Fibroblast of the aortic adventitia (primary cell): ENCODE results near the gene CYBC1. TPM values are rescaled to one million over a fixed set of nuclear protein-coding genes. Genes with fewer than 3 reads are reported as not detected.

Source experiments
- DNase-seq: peaks from one replicate; pipeline ENCODE4 v3.0.0-alpha.2; 2010; ENCODE audit warnings: low read depth
- H3K4me3 ChIP-seq: 2 replicates; pipeline ENCODE4 v1.5.1; 2011; ENCODE audit warnings: low read depth, mild to moderate bottlenecking, control low read depth, low read length, moderate library complexity
- total RNA-seq: library from RNA; depleted of rRNA; stranded (reverse); fragments of >200 nt; gene quantifications from 2 replicates; pipeline ENCODE4 v1.2.3, GENCODE V29; 2012; ENCODE audit warnings: low replicate concordance
- TF ChIP-seq, protein P1 (sequence below): IDR thresholded peaks from 2 replicates; pipeline ENCODE4 v1.5.1; 2011; ENCODE audit warnings: mild to moderate bottlenecking, low read length, control low read depth, inconsistent platforms; ENCODE audit not compliant: insufficient read depth

Gene CYBC1
- total RNA-seq, 1 donor: 46.4 TPM

GRCh38 chr17:82477934-82478333 is 27.4 kb upstream of the CYBC1 start:
- no peak overlapping the region for H3K4me3 ChIP-seq
- TF ChIP-seq, protein P1, sequence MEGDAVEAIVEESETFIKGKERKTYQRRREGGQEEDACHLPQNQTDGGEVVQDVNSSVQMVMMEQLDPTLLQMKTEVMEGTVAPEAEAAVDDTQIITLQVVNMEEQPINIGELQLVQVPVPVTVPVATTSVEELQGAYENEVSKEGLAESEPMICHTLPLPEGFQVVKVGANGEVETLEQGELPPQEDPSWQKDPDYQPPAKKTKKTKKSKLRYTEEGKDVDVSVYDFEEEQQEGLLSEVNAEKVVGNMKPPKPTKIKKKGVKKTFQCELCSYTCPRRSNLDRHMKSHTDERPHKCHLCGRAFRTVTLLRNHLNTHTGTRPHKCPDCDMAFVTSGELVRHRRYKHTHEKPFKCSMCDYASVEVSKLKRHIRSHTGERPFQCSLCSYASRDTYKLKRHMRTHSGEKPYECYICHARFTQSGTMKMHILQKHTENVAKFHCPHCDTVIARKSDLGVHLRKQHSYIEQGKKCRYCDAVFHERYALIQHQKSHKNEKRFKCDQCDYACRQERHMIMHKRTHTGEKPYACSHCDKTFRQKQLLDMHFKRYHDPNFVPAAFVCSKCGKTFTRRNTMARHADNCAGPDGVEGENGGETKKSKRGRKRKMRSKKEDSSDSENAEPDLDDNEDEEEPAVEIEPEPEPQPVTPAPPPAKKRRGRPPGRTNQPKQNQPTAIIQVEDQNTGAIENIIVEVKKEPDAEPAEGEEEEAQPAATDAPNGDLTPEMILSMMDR: no peak
- no peak for DNase-seq

DNA sequence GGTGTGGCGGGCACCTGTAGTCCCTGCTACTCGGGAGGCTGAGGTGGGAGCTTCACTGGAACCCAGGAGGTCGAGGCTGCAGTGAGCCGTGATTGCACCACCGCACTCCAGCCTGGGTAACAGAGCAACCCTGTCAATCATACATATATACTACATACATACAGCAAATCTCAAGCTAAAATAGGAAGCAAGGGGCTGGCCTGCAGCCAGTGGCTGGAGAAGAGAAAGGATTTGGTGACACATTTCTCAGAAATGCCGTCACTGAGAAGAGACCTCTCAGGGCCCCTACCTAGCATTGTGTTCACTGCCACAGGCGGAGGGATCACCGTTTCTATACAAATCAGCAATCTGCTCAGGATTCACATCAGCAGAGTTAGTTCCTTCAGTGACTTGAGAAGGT is 24.9 kb upstream of the CYBC1 start:
- TF ChIP-seq, protein P1: no peak
- no peak overlapping the region for H3K4me3 ChIP-seq
- no peak for DNase-seq

DNA sequence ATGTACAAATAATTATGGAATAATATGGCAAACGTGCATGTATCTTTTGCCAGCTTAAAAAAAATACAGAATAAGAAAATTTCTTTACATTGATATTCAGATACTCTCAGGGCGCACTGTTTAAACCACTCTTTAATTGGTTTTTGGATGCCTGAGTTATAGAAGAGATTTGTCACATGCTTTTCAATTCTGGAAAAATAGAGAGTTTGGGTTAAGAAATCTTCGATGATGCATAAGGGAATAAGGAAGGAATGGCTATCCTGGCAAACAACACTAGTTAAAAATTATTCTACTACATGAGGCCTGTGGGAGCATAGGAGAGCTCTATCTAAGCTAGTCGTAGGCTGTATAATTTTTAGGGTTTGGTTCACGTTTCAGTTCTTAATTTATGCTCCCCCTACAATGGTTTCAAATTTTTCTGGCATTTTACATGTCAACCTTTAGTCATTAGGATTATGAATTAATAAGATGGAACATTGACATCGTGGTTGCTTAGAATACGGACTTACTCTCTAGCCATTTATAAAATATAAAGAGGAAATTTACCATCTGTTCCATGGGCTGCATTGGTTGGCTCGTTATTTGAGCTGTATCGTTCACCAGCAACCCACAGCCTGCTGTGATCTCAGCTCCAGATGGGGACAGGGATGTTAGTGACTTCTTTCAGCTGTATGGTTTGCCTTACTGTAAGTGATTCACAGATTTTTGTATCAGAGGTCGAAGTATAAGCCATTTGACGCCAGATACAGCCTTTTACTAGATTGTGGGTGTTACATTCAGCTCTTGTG is 23.9 kb upstream of the CYBC1 start:
- no peak overlapping the region for H3K4me3 ChIP-seq
- TF ChIP-seq, protein P1: no peak
- no peak for DNase-seq

DNA sequence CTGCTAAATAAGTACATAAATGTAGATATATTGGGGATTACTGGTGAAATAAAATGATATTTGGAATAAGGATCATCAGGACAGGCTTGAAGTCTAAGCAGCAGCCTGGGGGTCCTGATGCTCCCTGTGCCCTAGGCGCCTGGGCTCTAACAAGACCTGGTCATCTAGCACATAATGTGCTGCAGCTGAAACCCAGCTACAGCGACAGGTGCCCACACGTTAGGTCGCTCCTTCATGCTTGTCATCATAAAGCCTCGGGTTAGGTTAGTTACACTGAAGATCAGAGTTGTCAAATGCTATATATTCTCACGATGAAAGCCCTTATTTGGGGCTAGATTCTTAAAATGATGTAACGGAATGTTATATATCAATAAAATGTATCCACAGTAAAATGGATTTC is 19.5 kb upstream of the CYBC1 start:
- no peak for DNase-seq
- TF ChIP-seq, protein P1: no peak
- no peak overlapping the region for H3K4me3 ChIP-seq

DNA sequence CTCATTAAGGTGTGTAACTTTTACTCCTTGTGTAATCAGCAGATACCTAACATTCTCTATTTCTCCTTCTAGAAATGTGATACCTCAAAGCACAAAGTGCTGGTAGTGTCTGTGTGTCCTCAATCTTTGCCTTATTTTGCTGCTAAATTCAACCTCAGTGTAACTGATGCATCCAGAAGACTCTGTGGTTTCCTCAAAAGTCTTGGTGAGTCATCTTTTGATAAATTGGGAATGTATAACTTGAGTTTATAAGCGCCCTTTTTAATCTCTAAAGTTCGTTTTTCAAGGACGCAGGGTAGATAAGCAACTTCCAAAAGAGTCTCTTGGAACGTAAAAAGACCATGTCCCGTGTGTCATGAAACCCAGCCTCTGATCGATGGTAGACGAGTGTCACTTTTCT is 18.1 kb upstream of the CYBC1 start:
- DNase-seq: no peak
- no peak overlapping the region for H3K4me3 ChIP-seq
- TF ChIP-seq, protein P1: no peak

GRCh38 chr17:82465023-82465603 is 14.6 kb upstream of the CYBC1 start:
- DNase-seq: no peak
- no peak overlapping the region for H3K4me3 ChIP-seq
- TF ChIP-seq, protein P1: no peak
